ENCODE results near the gene ODF2. TPM values are rescaled to one million over a fixed set of nuclear protein-coding genes. Genes with fewer than 3 reads are reported as not detected.

The ODF2 gene
- total RNA-seq, 2 experiments from 2014 or later = 73.6 to 73.7 TPM

Other genes starting within 250 kb of the ODF2 start
- gene GOLGA2, start 180.0 kb upstream of the ODF2 start, total RNA-seq = 10 to 100 TPM; 33.3 to 34.4 TPM
- gene SWI5, start 179.7 kb upstream of the ODF2 start, total RNA-seq = 10 to 100 TPM; 13.3 to 15.5 TPM
- 10 to 100 TPM; 28.0 to 29.4 TPM for gene TRUB2, start 133.6 kb upstream of the ODF2 start, total RNA-seq
- gene COQ4, start 133.2 kb upstream of the ODF2 start, total RNA-seq = 10 to 100 TPM; 27.8 to 29.6 TPM
- gene SLC27A4, start 115.5 kb upstream of the ODF2 start, total RNA-seq = 1 to 10 TPM; 5.7 to 6.8 TPM
- 10 to 100 TPM; 44.4 to 45.2 TPM for gene URM1, start 84.6 kb upstream of the ODF2 start, total RNA-seq
- under 1 TPM; 0.33 to 0.57 TPM for gene CERCAM, start 35.1 kb upstream of the ODF2 start, total RNA-seq
- gene GLE1, start 48.7 kb downstream of the ODF2 start, total RNA-seq = 10 to 100 TPM; 48.7 to 51.6 TPM
- 100 to 1,000 TPM; 162 to 183 TPM for gene SPTAN1, start 96.6 kb downstream of the ODF2 start, total RNA-seq
- 10 to 100 TPM; 32.4 to 32.8 TPM for gene DYNC2I2, start 200.8 kb downstream of the ODF2 start, total RNA-seq
- gene SET, start 233.2 kb downstream of the ODF2 start, total RNA-seq = 100 to 1,000 TPM; 669 to 771 TPM
- 1 to 10 TPM; 6.3 to 7.3 TPM for gene PKN3, start 246.5 kb downstream of the ODF2 start, total RNA-seq

All from activated naive CD4-positive, alpha-beta T cell treated with anti-CD3 and anti-CD28 coated beads for 36 hours (primary cell).